GM19035 (cell line): ENCODE measurements around the gene TRIM38.
"Not testable (repeated sequence)": the region's sequence is repeated elsewhere in the genome, so short reads cannot be mapped to it uniquely, and the experiment has no call there.

Experiments
- ATAC-seq: cut with Tn5 transposase; IDR thresholded peaks from one replicate; pipeline ENCODE4 v1.9.1; 2021; ENCODE audit not compliant: unreplicated experiment

Gene TRIM38

GRCh38 chr6:25968769-25969168, 6.2 kb downstream of the TRIM38 start:
- no peak for ATAC-seq

GRCh38 chr6:25971187-25971821, 8.7 kb downstream of the TRIM38 start:
- ATAC-seq, result no peak

GRCh38 chr6:25972128-25972527, 9.5 kb downstream of the TRIM38 start:
- ATAC-seq, result no peak

GRCh38 chr6:25972902-25973301, 10.3 kb downstream of the TRIM38 start:
- ATAC-seq, result no peak

- no peak for ATAC-seq
These were observed 11.4 kb downstream of the TRIM38 start for GRCh38 chr6:25973923-25974555.

- ATAC-seq, result no peak
These were observed 13.4 kb downstream of the TRIM38 start for GRCh38 chr6:25975923-25976560.

- no peak for ATAC-seq
These were observed 18.3 kb downstream of the TRIM38 start for GRCh38 chr6:25980935-25981334.

GRCh38 chr6:25981568-25982263, 19.1 kb downstream of the TRIM38 start:
- ATAC-seq, result no peak

GRCh38 chr6:25984265-25984664, 21.7 kb downstream of the TRIM38 start:
- no peak for ATAC-seq

GRCh38 chr6:25987845-25988244, 25.2 kb downstream of the TRIM38 start:
- ATAC-seq, result no peak

GRCh38 chr6:25990172-25990873, 27.7 kb downstream of the TRIM38 start:
- no peak for ATAC-seq

- ATAC-seq, result peak; percentile 49
These were observed 29.3 kb downstream of the TRIM38 start for GRCh38 chr6:25991785-25992412.

GRCh38 chr6:25992413-25993340, 30.1 kb downstream of the TRIM38 start:
- peak; percentile 87 for ATAC-seq

GRCh38 chr6:25993341-25993684, 30.7 kb downstream of the TRIM38 start:
- not testable (repeated sequence) for ATAC-seq

GRCh38 chr6:25995507-25995906, 32.9 kb downstream of the TRIM38 start:
- no peak for ATAC-seq

GRCh38 chr6:25997921-25998320, 35.3 kb downstream of the TRIM38 start:
- ATAC-seq, result no peak

- ATAC-seq, result no peak
These were observed 35.8 kb downstream of the TRIM38 start for GRCh38 chr6:25998379-25998778.

- not testable (repeated sequence) for ATAC-seq
These were observed 36.6 kb downstream of the TRIM38 start for GRCh38 chr6:25999225-25999624.

- ATAC-seq, result no peak
These were observed 38.0 kb downstream of the TRIM38 start for GRCh38 chr6:26000366-26001144.
